RPMI8226 (cell line): ENCODE measurements around the gene HIPK2.

Experiments used
- DNase-seq: peaks from one replicate; pipeline ENCODE4 v3.0.0-alpha.2; 2015

HIPK2 gene

GRCh38 chr7:139777948-139778841 is at the start of gene HIPK2:
HIPK2 (minus strand) TSS chr7:139777998; CDS start chr7:139777623, 375 bp downstream.
- DNase-seq: peak; percentile 69

GRCh38 chr7:139827042-139827441 is 49.2 kb upstream of the HIPK2 start:
- peak; percentile 6 for DNase-seq

- no peak for DNase-seq
Measured at GRCh38 chr7:139825666-139826290, 48.0 kb upstream of the HIPK2 start.

GRCh38 chr7:139823959-139824521 is 46.2 kb upstream of the HIPK2 start:
- no peak for DNase-seq

- DNase-seq: no peak
Measured at GRCh38 chr7:139822855-139823254, 45.1 kb upstream of the HIPK2 start.

GRCh38 chr7:139821349-139822105 is 43.7 kb upstream of the HIPK2 start:
- no peak for DNase-seq

GRCh38 chr7:139820089-139820488 is 42.3 kb upstream of the HIPK2 start:
- no peak for DNase-seq

- no peak for DNase-seq
Measured at GRCh38 chr7:139817249-139817648, 39.5 kb upstream of the HIPK2 start.

GRCh38 chr7:139813689-139814088 is 35.9 kb upstream of the HIPK2 start:
- DNase-seq: no peak

- DNase-seq: no peak
Measured at GRCh38 chr7:139813151-139813550, 35.4 kb upstream of the HIPK2 start.

- DNase-seq: no peak
Measured at GRCh38 chr7:139811066-139811465, 33.3 kb upstream of the HIPK2 start.

GRCh38 chr7:139808846-139809442 is 31.1 kb upstream of the HIPK2 start:
- no peak for DNase-seq

GRCh38 chr7:139808427-139808826 is 30.6 kb upstream of the HIPK2 start:
- no peak for DNase-seq

GRCh38 chr7:139807009-139807408 is 29.2 kb upstream of the HIPK2 start:
- no peak for DNase-seq

GRCh38 chr7:139804571-139804970 is 26.8 kb upstream of the HIPK2 start:
- DNase-seq: no peak

GRCh38 chr7:139799586-139799985 is 21.8 kb upstream of the HIPK2 start:
- DNase-seq: no peak

- no peak for DNase-seq
Measured at GRCh38 chr7:139798892-139799291, 21.1 kb upstream of the HIPK2 start.

- peak; percentile 66 for DNase-seq
Measured at GRCh38 chr7:139798221-139798620, 20.4 kb upstream of the HIPK2 start.

- DNase-seq: no peak
Measured at GRCh38 chr7:139797607-139798006, 19.8 kb upstream of the HIPK2 start.

GRCh38 chr7:139791316-139791715 is 13.5 kb upstream of the HIPK2 start:
- no peak for DNase-seq

GRCh38 chr7:139784648-139785047 is 6.8 kb upstream of the HIPK2 start:
- DNase-seq: no peak

- DNase-seq: no peak
Measured at GRCh38 chr7:139783647-139784385, 6.0 kb upstream of the HIPK2 start.
